NCI-H1930 (cell line): Measurements from ENCODE around the gene CRTC1.

ENCODE experiments used
- DNase-seq, 2 experiments: peaks; one replicate each; lab custom pipeline; 2025; lab: John Stamatoyannopoulos, UW

CRTC1 gene

DNA sequence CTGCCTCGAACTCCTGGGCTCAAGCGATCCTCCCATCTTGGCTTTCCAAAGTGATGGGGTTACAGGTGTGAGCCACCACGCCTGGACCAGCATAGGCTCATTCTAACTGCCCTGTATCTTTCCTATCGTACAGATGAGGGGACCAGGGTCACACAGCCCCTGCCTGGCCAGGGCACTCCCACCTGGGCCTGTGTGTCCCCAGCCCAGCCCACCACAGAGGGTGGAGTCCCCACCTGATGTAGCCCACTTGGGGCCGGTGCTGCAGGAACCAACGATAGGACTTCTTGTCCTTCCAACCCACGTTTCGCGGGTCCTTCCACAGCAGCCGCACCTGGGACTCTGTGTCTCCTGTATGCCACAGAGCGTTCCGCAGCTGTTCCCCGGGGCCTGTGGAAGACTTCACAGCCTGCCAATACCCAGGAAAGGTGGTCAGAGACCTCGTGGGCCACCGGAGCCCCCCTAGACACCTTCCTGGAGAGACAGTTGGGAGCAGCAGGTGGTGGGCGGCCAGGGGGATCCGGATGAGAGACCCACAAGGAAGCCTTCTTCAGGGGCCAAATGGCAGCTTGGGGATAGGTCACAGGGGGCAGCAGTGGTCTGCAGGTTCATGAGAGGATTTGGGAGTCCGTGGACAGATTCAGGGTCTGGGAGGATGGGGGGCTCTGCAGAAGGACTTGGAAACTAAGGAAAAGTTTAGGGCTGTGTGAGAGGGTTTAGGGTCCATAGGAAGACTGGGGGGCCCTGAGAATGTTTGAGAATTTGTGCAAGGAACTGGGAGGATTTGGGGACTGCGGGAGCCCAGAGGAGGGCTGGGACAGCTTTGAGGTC lies 100.7 kb downstream of the CRTC1 start:
- DNase-seq: no peak

DNA sequence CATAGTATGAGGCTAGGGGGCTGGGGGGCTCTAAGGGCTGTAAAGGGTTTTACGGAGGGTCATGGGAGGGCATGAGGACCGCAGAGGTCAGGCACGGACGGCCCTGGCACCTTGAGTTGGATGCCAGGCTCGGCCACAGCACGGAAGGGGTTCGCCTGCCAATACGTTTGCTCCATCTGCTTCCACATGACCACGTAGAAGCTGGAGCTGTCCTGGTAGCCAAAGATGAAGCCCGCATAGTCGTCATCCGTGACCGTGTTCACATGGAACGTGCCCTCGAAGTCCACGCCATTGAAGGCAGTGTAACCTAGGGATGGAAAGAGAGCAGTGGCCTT lies 101.3 kb downstream of the CRTC1 start:
- DNase-seq: no peak

DNA sequence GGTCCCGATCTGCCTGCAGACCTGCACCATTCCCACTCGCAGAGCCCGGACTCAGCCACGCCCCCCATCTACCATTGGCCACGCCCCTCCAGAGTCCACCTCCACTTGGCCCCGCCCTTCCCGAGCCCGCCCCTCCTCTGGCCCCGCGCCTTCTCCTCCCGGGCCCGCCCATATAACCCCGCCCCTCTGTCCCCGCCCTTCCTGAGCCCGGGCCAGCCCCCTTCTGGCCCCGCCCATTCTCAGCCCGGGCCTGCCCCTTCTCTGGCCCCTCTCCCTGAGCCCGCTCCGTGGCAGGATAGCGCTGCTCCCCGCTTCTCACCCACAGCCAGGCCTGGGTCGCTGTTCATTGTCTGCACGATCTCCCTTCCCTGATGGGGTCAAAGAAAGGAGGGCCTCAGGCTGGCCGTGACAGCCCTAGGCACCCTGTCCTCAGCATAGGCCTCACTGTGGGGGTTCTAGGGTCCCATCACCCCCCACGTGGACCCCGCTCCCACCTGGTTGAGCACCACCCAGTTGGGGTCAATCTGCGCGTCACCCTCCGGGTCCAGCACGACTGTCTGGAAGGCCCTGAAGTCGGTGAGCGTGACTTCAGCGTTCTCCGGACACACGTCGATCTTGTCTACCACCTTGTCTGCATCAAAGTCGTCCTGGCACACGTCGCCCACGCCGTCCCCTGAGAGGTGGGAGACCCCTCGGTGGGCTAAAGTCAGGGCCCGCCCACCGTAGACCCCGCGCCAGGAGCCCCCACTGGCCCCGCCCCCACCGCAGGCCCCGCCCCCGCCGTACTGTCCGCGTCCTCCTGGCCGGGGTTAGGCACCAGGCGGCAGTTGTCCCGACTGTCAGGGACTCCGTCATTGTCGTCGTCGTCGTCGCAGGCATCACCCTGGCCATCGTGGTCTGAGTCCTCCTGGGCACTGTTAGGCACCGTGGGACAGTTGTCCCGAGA lies 102.0 kb downstream of the CRTC1 start:
- DNase-seq: peak in 1 of 2 experiments; percentile 39

DNA sequence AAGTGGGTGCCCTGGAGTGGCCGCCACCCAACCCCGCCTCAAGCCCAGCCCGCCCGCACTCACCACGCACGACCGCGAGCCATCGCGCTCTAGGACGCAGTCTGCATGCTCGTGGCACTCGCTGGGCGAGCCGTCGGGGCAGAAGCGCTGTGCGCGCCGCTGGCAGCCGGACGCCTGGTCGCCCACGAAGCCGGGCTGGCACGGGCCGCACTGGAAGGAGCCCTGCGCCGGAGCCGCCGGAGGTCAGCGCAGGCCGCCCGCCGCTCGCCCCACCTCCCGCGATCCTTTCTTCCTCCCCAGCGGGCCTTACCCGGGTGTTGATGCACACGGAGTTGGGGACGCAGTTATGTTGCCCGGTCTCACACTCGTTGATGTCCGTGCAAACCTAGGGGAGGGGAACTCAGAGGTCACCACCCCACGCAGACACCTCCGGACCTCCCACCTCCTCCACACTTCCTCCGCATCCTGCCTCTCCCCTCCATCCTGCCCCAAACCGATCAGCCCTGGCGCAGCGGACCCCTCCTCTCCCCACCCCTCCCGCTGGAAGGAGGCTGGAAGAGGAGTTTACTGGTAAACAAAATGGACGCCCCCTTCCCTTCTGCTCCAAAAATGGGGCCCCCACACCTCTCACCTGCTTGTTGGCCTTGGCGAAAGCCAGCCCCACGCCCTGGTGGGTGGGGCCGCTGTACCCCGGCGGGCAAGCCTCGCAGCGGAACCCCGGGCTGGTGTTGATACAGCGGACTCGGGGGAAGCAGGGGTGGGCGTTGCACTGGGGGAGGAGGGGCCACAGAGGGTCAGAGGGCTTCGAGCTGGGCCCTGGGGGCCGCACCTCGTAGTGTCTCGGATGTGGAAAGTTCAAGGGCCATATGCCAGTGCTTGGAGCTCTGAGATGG lies 105.3 kb downstream of the CRTC1 start:
- no peak for DNase-seq

DNA sequence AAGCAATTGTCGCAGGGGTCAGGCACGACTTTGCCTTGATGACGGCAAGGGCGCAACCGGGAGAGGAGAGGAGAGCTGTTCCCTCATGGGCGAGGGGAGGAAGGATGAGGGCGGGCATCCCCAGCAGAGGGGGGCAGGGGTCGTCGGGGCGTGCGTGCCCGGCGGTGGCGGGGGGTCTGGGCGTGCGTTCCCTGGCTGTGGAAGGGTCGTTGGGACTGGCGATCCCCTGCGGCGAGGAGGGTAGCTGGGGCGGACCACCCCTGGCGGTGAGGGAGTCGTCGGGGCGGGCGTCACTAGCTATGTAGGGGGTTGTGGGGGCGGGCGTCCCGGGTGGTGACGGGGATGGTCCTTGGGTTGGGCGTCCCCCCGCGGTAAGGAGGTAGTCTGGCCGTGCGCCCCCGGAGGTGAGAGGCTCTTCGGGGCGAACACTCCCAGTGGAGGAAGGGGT lies 106.0 kb downstream of the CRTC1 start:
- DNase-seq: no peak

DNA sequence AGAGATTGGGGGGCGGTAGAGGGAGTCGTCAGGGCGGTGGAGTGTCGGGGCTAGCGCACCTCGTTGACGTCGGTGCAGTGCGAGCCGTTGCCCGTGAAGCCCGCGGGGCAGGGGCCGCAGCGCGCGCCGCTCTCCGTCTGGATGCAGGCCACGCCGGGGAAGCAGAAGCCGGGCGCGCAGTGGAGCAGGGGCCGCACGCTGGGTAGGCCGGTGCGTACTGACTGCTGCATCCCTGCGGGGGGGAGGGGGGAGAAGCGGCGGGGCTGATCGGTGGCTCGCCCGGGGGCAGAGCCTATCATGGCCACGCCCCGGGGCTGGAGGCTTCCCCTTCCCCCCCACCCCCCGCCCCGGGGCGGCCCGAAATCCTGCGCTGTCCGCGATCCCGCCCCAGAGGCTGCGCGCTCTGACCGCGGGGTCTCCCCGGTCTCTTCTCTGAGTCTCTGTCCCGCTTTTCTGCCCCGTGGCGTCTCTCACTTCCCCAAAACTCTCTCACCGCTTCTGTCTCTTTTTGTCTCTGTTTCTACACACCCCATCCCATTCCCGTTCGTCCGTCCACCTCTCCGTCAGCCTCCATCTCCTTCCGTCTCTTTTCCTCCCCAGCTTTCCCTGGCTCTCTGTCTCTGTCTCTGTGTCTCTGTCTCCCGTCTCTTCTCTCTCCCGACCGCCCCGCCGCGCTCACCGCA lies 106.5 kb downstream of the CRTC1 start:
- DNase-seq: no peak

DNA sequence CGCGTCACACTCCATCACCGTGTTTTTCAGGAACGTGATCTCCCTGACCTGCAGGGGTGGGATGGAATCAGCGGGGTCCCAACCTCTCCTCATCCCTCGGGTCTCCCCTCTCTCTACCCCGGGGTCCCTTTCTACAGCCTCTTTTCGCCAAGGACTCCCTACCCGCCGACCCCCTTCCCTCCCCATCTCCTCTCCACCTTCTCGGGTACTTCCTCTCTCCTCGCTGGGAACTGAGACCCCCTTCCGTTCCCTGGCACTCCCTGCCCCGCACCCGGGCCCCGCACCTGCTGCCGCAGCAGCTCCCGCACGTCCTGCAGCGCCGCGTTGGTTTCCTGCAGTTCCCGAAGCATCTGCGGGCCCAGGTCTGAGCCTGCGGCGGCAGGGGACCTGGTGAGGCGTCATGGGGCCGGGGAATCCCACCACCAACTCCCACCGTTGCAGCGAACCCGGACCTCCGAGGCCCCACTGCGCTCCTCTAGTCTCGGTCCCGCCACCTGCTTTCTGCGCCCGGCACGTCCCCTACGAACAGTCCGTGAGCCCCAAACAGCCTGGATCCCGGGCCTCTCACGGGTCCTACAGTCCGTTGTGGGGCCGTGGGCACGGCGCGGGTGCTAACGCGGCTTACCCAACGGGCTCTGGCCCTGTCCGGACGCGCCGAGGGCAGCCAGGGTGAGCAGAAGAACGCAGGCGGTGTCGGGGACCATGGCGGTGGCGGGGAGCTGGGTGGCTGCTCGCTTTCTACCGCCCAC lies 107.3 kb downstream of the CRTC1 start, which contains the start of gene COMP:
Gene COMP, minus strand, starts transcription at position 740 of the 749 bp plus-strand sequence. Its CDS starts 36 bp downstream, at position 704.
- no peak for DNase-seq

DNA sequence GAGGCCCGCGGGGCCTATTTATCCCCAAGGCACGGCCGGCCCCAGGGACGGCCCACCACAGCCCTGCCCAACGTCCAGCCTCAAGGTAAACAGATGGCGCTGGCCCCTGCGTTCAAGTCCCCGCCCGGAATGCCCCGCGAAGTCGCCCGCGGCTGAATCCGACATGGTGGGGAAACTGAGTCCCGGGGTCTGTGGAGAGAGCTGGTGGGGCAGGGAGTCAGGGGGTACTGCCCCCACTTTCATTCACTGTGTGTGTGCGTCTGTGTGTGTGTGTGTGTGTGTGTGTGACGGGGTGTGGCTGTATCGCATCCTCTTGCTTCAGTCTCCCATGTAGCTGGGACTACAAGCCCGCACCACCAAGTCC lies 107.8 kb downstream of the CRTC1 start:
- DNase-seq: no peak

DNA sequence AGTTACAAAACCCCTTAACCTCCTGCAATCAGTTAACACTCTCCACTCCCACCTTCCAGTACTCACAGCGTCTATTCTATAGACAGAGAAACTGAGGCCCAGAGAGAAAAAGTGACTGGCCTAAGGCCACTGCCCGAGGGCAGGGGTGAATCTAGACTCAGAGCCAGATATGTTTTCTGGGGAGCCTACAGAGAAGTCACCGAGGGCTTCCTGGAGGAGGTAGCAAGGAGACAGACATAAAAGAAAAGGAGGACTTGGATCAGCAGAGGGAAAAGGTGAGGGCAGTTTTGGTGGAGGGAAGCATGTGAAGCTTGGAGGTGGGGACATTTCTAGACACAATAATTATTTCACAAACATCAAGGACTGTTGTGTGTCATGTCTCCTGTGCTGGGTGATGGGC lies 109.2 kb downstream of the CRTC1 start:
- no peak for DNase-seq

DNA sequence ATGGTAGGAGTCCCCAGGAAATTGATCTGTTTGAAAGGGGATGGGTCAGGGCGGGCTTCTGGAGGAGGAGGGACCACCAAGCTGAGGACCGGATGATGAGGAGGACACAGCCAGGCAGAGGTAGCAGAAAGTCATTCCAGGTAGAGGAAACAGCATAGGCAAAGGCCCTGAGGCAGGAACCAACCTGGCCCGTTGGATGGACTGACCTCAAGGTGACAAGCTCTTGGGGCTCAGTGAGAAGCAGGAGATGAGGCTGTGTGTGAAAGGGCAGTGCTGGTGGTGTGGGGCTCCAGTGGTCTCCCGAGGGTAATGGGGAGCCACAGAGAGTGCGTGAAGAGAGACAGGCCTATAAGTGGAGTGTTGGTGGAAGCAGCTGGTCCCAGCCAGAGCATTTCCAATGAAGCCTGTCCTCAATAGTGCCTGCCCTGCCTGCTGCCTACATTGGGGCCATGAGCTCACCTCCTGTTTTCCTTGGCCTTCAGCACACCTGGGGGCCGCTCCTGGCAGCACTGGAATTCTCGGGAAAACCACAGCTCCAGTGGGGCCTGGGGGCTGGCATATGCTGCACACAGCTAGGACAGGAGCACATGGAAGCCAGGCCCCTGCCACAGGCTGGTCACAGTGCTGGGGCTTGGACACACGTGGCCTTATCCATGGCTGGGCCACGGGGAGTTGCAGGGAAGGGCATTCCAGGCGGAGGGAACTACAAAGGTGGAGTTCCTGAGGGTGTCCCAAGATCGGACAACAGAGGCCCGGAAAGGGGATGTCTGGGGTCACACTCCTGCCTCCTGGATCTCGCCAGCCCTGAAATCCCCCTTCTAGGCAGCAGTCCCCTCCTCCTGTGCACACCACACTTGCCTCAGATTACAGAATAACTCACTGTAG lies 109.9 kb downstream of the CRTC1 start:
- DNase-seq: no peak

DNA sequence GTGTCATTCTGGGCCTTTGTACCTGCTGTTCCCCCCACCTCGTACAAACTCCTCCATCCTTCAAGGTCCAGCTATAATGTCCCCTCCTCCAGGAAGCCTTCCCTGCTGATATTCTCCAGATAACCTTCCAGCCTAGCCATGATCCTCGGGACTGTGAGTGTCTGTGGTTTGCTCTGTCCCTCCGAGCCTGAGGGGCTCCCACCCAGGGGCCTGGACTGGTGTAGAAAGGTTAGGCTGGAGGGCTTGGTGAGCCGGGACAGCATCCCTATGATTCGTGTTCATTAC lies 110.5 kb downstream of the CRTC1 start:
- no peak for DNase-seq

DNA sequence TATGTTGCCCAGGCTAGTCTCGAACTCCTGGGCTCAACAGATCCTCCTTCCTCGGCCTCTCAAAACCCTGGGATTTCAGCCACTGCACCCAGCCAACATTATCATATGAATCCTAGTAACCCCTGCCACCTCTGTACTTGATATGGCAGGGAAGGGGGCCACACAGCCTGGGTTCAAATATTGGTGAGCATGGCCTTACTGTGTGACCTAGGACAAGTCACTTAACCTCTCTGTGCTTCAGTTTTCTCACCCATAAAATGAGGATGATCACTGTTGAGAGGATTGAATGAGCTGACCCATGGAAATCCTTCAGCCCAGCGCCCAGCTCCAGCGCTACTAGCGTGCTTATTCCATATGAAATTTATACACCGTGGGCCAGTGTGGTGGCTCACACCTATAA lies 111.2 kb downstream of the CRTC1 start:
- no peak for DNase-seq

DNA sequence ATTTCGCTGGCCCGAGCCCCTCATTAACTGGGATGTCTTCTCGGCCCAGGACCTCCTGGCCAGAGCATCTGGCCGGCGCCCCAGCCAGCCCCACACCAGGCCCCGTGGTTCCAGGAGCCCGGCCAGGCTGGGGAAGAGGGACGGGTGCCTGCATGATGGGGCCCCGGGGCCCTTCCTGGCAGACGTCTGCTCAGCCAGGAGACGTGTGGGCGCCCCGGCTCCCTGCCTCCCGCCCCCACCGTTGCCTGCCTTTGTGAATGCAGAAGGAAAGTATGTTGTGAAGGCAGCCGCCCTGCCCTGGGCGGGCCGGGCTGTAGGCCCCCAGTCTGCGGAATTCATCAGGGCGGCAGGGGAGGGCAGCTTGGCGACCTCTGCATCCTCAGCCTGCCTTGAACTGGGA lies 112.1 kb downstream of the CRTC1 start:
- DNase-seq: no peak

DNA sequence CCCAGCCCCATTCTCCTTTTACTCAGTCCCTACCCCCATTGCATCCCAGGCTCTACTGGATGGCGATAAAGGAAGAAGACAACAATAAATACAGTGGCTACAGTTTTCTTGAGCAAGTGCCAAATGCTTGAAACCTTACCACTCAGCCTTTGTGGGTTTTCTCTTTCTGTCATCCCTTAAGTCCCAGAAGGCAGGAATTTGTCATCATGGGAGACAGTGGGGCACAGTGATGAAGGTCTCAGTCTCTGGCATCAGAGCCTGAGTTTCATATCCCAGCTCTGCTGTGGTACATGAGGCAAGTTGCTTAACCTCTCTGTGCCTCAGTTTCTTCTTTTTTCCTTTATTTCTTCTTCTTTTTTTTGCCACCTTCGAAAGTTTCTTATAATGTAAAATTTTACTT lies 112.8 kb downstream of the CRTC1 start:
- no peak for DNase-seq

DNA sequence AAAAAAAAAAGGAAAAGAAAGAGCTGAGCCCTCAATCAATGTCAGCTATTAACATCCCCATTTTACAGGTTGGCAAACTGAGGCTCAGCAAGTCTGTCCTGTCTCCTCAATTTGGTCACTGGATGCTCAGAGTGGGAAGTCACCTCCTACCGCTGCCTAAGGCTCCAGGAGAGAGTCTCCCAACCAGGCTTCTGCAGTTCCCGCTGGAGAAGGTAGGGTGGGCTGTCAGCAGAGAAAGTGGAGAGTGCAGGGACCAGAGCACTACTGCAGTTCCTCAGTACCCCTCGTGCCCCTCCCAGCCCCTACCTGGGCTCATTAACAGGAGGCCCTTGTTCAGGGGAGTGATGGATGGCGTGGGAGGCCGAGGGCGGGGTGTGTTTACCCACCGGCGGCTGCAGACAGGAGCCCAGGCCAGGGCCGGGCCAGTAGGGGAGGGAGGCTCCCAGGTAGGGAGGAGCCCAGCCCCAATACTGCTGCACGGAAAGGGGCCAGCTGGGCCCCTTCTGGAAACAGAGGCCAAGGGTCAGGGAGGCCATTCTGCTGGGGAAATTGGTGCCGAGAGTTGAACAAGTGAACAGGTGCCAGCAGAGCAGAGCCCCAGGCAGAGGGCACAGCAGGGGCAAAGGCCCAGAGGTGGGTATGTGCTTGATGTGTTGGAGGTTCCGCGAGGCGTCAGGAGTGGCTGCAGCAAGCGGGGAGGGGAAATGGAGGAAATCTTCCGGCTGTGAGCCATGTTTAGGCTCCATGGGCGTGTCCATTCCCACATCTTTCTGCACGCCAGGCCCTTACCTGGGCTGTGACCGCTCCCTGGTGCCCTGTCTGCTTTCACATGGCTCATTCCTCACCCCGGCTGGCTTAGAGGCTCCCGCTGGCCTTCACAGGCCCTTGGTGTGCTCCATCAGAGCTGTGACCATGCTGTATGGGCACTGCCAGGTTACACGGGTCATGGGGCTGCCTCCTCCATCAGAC lies 115.2 kb downstream of the CRTC1 start:
- no peak for DNase-seq

DNA sequence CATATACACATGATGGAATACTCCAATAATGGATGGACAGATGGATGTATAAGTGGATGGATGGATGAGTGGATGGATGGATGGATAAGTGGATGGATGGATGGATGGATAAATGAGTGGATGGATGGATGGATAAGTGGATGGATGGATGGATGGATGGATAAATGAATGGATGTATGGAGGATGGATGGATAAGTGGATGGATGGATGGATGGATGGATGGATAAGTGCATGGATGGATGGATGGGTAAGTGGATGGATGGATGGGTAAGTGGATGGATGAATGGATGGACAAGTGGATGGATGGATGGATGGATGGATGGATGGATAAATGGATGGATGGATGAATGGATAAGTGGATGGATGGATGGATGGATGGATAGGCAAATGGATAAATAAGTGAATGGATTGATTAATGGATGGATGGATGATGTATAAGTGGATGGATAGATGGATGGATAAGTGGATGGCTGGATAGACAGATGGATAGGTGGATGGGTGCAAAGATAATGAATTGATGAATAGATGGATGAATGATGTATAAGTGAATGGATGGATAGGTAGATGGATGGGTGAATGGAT lies 116.0 kb downstream of the CRTC1 start:
- DNase-seq: no peak

DNA sequence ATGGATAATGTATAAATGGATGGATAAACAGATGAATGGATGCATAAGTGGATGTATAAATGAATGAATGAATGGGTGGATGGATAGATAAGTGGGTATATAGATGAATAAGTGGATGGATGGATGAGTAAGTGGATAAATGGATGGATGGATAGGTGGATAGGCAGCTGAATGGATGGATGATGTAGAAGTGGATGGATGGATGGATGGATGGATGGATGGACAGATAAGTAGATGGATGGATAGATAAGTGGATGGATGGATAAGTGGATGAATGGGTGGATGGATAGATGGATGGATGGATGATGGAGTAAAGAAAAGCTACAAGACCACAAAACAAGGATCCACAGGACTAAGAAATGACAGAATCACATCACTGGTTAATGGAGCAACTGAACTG lies 116.6 kb downstream of the CRTC1 start:
- DNase-seq: no peak

DNA sequence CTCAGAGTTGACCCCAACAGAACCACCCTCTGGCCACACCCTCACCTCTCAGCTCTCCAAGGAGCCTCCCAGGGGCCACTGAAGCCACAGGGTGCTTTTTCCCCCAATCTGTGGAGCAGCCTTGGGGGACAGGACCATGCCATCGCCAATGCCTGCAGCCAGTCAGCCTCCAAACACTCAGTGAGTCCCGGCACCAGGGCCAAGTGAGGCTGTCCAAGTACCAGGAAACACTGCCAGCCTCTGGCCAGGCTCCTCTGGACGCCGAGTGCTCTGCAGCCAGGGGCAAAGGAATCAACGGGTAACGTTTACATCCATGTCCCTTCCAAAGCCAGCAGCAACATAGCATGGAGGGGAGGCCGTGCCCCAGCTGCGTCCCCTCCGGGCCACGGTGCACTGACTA lies 117.2 kb downstream of the CRTC1 start:
- no peak for DNase-seq
